Smooth muscle cell (in vitro differentiated cells): ENCODE data around the gene FERMT1. TPM values are rescaled to one million over a fixed set of nuclear protein-coding genes. Genes with fewer than 3 reads are reported as not detected.
A peak's percentile ranks its signal among the peaks of the same experiment; 100 is the strongest.

Experiments used
- DNase-seq: peaks from one replicate; lab custom pipeline; 2025; ENCODE audit not compliant: unreplicated experiment; lab: John Stamatoyannopoulos, UW
- H2AFZ ChIP-seq: fragments of 200-600 bp; sonication (generic); 2 replicates; pipeline ENCODE4 v1.6.0; 2016; ENCODE audit warnings: antibody characterized with exemption, low read depth, mild to moderate bottlenecking
- H3F3A ChIP-seq: fragments of 200-600 bp; sonication (generic); 2 replicates; pipeline ENCODE4 v1.6.0; 2017; ENCODE audit warnings: antibody characterized with exemption, low read depth
- H3K27ac ChIP-seq: fragments of 200-600 bp; sonication (generic); 2 replicates; pipeline ENCODE4 v1.5.1; 2016; ENCODE audit warnings: low read depth, mild to moderate bottlenecking
- H3K27me3 ChIP-seq: fragments of 200-600 bp; sonication (generic); 2 replicates; pipeline ENCODE4 v1.6.1; 2016; ENCODE audit warnings: low read depth, mild to moderate bottlenecking
- H3K36me3 ChIP-seq: fragments of 200-600 bp; sonication (generic); 2 replicates; pipeline ENCODE4 v1.5.1; 2016; ENCODE audit warnings: low read depth
- H3K4me1 ChIP-seq: fragments of 200-600 bp; sonication (generic); 2 replicates; pipeline ENCODE4 v1.5.1; 2016; ENCODE audit warnings: low read depth
- H3K4me2 ChIP-seq: fragments of 200-600 bp; sonication (generic); 2 replicates; pipeline ENCODE4 v1.6.0; 2016; ENCODE audit warnings: mild to moderate bottlenecking
- H3K4me3 ChIP-seq: fragments of 200-600 bp; sonication (generic); 2 replicates; pipeline ENCODE4 v1.5.1; 2016; ENCODE audit warnings: mild to moderate bottlenecking
- H3K79me2 ChIP-seq: fragments of 200-600 bp; sonication (generic); 2 replicates; pipeline ENCODE4 v1.6.0; 2016; ENCODE audit warnings: low read depth, mild to moderate bottlenecking
- H3K9ac ChIP-seq: fragments of 200-600 bp; sonication (generic); 2 replicates; pipeline ENCODE4 v1.6.0; 2016; ENCODE audit warnings: low read depth
- H3K9me3 ChIP-seq: fragments of 200-600 bp; sonication (generic); replicated peaks from 2 replicates; pipeline ENCODE4 v1.5.1; 2016; ENCODE audit warnings: low read depth
- H4K20me1 ChIP-seq: fragments of 200-600 bp; sonication (generic); 2 replicates; pipeline ENCODE4 v1.6.0; 2016; ENCODE audit warnings: low read depth
- CTCF ChIP-seq: fragments of 200-600 bp; sonication (generic); IDR thresholded peaks from 2 replicates; pipeline ENCODE4 v1.5.1; 2017; ENCODE audit warnings: borderline replicate concordance, mild to moderate bottlenecking, antibody characterized with exemption; ENCODE audit not compliant: insufficient read depth, poor library complexity, severe bottlenecking
- WGBS: methylation state at CpG from one replicate; pipeline ENCODE4 v1.1.7; 2016; ENCODE audit warnings: low lambda C conversion rate; 5-methylcytosine and 5-hydroxymethylcytosine counted together
- polyA plus RNA-seq: library from polyadenylated mRNA; unstranded; fragments of >200 nt; fragmentation: Nextera tagmentation; extraction: Ambion mirVana; gene quantifications from 2 replicates; pipeline ENCODE4 v1.2.1, GENCODE V29; 2016
- total RNA-seq: library from RNA; depleted of rRNA; stranded (reverse); fragments of >200 nt; gene quantifications from 2 replicates; pipeline ENCODE4 v1.2.3, GENCODE V29; 2014

FERMT1 gene
- total and polyA plus RNA-seq, 2 experiments from 2014 or later: 0.79 to 13.8 TPM

DNA sequence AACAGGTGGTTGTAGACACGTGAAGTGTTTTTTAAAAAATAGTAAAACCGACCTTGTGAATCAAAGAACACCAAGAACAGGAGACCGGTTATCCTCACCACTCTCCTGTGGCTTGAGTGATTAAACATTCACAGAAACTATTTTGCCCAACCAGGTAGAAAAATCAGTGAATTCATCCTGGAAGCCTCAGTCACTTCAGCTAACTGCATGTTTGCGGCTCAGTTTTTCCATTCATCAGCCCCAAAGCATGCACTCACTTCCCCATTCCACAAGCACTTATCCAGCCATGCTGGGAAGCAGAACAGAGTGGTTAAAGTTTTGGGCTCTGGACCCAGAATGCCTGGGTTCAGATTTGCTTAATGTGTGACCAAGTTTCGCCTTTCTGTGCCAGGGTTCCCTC lies 71.3 kb downstream of the FERMT1 start:
- Histone ChIP-seq H3K4me2 (peak overlapping the region; percentile 96), H3F3A (peaks cover 7% of the 10 kb centered on the region), H3K79me2 (peaks cover 19% of the 10 kb centered on the region), H2AFZ (peak overlapping the region; percentile 57), H3K36me3 (no peaks in the 10 kb centered on the region), H3K4me3 (peak overlapping the region; percentile 57), H4K20me1 (no peaks in the 10 kb centered on the region), H3K27ac (peak overlapping the region; percentile 22), H3K9me3 (no peaks in the 10 kb centered on the region), H3K9ac (peak overlapping the region; percentile 29), H3K4me1 (peaks cover 21% of the 10 kb centered on the region), H3K27me3 (no peaks in the 10 kb centered on the region)
- TF ChIP-seq CTCF: no peak
- 42% methylated on average over 5 of the region's 5 CpGs for WGBS
- DNase-seq: no peak

GRCh38 chr20:6048391-6048790 lies 74.4 kb downstream of the FERMT1 start:
- no peak for TF ChIP-seq CTCF
- no peak overlapping the region for H3K4me3 ChIP-seq
- H3K27ac ChIP-seq: no peak overlapping the region
- no peaks in the 10 kb centered on the region for H3K36me3 ChIP-seq
- H3F3A ChIP-seq: peaks cover 5% of the 10 kb centered on the region
- H2AFZ ChIP-seq: no peak overlapping the region
- H3K9ac ChIP-seq: no peak overlapping the region
- no peaks in the 10 kb centered on the region for H3K27me3 ChIP-seq
- peaks cover 19% of the 10 kb centered on the region for H3K79me2 ChIP-seq
- H3K4me2 ChIP-seq: no peak overlapping the region
- H3K4me1 ChIP-seq: peaks cover 11% of the 10 kb centered on the region
- DNase-seq: no peak
- WGBS: 96% methylated on average over 3 of the region's 3 CpGs
- H3K9me3 ChIP-seq: no peaks in the 10 kb centered on the region
- no peaks in the 10 kb centered on the region for H4K20me1 ChIP-seq

DNA sequence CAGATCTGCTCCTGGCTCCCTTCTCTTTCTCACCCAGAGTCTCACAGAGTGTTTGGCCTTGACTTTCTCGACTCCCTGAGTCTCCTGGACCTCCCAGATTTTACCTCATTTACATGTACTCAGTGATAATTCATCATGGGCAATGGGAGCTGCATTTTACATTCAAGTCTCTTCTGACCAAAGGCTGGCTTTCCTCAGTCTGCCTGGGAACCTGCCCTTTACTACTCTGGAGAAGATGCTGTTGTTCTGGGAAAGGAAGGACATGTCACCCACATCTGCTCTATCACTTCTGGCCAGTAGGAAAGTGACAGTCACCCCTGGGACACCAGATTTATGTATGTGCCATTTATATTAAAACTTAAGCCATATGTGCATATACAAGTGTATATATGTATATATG lies 76.4 kb downstream of the FERMT1 start:
- H3K79me2 ChIP-seq: peaks cover 16% of the 10 kb centered on the region
- no peak overlapping the region for H3K4me2 ChIP-seq
- H3K27me3 ChIP-seq: no peaks in the 10 kb centered on the region
- no peak for DNase-seq
- no peak for TF ChIP-seq CTCF
- no peaks in the 10 kb centered on the region for H3K9me3 ChIP-seq
- no peaks in the 10 kb centered on the region for H4K20me1 ChIP-seq
- H2AFZ ChIP-seq: no peak overlapping the region
- no peak overlapping the region for H3K4me3 ChIP-seq
- H3K4me1 ChIP-seq: no peaks in the 10 kb centered on the region
- no peak overlapping the region for H3K9ac ChIP-seq
- H3K36me3 ChIP-seq: no peaks in the 10 kb centered on the region
- no peak overlapping the region for H3K27ac ChIP-seq
- no peaks in the 10 kb centered on the region for H3F3A ChIP-seq
- 100% methylated on average over 1 of the region's 1 CpG for WGBS

- no peak overlapping the region for H3K9ac ChIP-seq
- no peak for DNase-seq
- H3F3A ChIP-seq: no peaks in the 10 kb centered on the region
- H3K4me2 ChIP-seq: no peak overlapping the region
- H3K36me3 ChIP-seq: peaks cover 3% of the 10 kb centered on the region
- H2AFZ ChIP-seq: no peak overlapping the region
- H3K27me3 ChIP-seq: no peaks in the 10 kb centered on the region
- TF ChIP-seq CTCF: no peak
- no peak overlapping the region for H3K27ac ChIP-seq
- peaks cover 9% of the 10 kb centered on the region for H3K79me2 ChIP-seq
- H3K4me1 ChIP-seq: no peaks in the 10 kb centered on the region
- no peaks in the 10 kb centered on the region for H4K20me1 ChIP-seq
- no peaks in the 10 kb centered on the region for H3K9me3 ChIP-seq
- no peak overlapping the region for H3K4me3 ChIP-seq
Measured at GRCh38 chr20:6045566-6045965, 77.3 kb downstream of the FERMT1 start.
